GM04504 (cell line): ENCODE data around the gene SEMA6A.

ENCODE experiments used
- DNase-seq: peaks from one replicate; pipeline ENCODE4 v3.0.0-alpha.2; 2012; ENCODE audit warnings: low read depth

Gene SEMA6A

GRCh38 chr5:116522356-116523136 is 52.1 kb downstream of the SEMA6A start:
- DNase-seq: no peak

- DNase-seq: no peak
Observed at GRCh38 chr5:116521173-116521872, 53.3 kb downstream of the SEMA6A start.

GRCh38 chr5:116520771-116521170 is 53.9 kb downstream of the SEMA6A start:
- no peak for DNase-seq

- no peak for DNase-seq
Observed at GRCh38 chr5:116518423-116518822, 56.2 kb downstream of the SEMA6A start.

GRCh38 chr5:116517488-116517887 is 57.1 kb downstream of the SEMA6A start:
- DNase-seq: no peak

GRCh38 chr5:116516021-116516420 is 58.6 kb downstream of the SEMA6A start:
- DNase-seq: no peak

GRCh38 chr5:116514421-116514970 is 60.1 kb downstream of the SEMA6A start:
- no peak for DNase-seq

- DNase-seq: no peak
Observed at GRCh38 chr5:116510517-116510916, 64.1 kb downstream of the SEMA6A start.

- no peak for DNase-seq
Observed at GRCh38 chr5:116509483-116510244, 65.0 kb downstream of the SEMA6A start.

- DNase-seq: no peak
Observed at GRCh38 chr5:116508835-116509234, 65.8 kb downstream of the SEMA6A start.

- DNase-seq: no peak
Observed at GRCh38 chr5:116507941-116508655, 66.5 kb downstream of the SEMA6A start.

GRCh38 chr5:116507051-116507537 is 67.5 kb downstream of the SEMA6A start:
- peak; percentile 73 for DNase-seq

- DNase-seq: no peak
Observed at GRCh38 chr5:116506488-116506887, 68.1 kb downstream of the SEMA6A start.

- no peak for DNase-seq
Observed at GRCh38 chr5:116504593-116505166, 69.9 kb downstream of the SEMA6A start.

GRCh38 chr5:116502616-116503015 is 72.0 kb downstream of the SEMA6A start:
- peak; percentile 12 for DNase-seq

- DNase-seq: no peak
Observed at GRCh38 chr5:116502138-116502537, 72.5 kb downstream of the SEMA6A start.

GRCh38 chr5:116498503-116499048 is 76.0 kb downstream of the SEMA6A start:
- no peak for DNase-seq

GRCh38 chr5:116497631-116498030 is 77.0 kb downstream of the SEMA6A start:
- DNase-seq: no peak

- DNase-seq: no peak
Observed at GRCh38 chr5:116495786-116496357, 78.8 kb downstream of the SEMA6A start.

GRCh38 chr5:116494784-116495450 is 79.7 kb downstream of the SEMA6A start:
- no peak for DNase-seq
